NCI-H524 (cell line): ENCODE results near the gene PRKCA.
A peak's percentile ranks its signal among the peaks of the same experiment; 100 is the strongest.
"Not testable (repeated sequence)": the region's sequence is repeated elsewhere in the genome, so short reads cannot be mapped to it uniquely, and the experiment has no call there.

Source experiments
- DNase-seq, 2 experiments: peaks; one replicate each; lab custom pipeline; 2025; lab: John Stamatoyannopoulos, UW

The PRKCA gene

DNA sequence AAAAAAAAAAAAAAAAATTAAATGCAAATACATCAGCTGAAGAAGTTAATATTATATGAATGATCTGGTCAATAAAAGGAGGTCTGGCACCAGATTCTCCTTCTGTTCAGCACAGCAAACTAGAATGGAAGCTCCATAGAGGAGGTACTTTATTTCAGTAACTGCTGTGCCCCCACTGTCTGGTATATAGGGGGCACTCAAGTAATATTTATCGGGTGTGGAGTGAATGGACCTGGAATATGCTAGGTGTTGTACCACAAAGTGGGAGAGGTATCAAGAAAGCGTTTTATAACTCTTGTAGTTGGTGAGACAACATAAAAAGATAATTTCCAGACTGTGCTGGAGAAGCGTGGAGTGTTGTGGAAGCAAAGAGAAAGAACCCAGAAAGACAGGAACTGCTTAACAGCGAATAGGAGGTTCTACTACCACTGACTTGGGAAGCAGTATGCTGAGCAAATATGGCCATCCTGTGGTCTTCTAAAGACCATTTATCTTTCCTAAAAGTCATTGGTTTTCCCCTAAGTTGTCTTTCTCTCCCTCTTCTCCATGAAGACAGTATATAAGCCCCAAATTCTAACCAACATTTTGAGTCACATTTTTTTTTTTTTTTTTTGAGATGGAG is 12.2 kb upstream of the PRKCA start:
- DNase-seq: peak; percentile 25 to 58

DNA sequence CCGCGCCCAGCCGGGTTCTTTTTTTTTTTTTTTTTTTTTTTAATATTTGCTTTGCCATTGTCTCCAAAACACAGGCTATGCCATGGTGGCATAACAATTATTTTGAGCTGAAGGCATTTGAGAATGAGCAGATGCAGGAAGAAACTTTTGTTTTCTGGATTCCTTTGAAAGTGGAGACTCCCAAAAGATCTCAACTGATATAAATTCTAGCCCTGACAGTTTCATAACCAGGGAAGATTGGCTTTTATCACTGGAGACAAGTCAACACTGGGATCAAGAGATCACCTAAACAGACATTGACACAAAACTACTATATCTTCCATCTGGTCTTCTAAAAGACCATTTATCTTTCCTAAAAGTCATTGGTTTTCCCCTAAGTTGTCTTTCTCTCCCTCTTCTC is 10.1 kb upstream of the PRKCA start:
- DNase-seq: no peak

DNA sequence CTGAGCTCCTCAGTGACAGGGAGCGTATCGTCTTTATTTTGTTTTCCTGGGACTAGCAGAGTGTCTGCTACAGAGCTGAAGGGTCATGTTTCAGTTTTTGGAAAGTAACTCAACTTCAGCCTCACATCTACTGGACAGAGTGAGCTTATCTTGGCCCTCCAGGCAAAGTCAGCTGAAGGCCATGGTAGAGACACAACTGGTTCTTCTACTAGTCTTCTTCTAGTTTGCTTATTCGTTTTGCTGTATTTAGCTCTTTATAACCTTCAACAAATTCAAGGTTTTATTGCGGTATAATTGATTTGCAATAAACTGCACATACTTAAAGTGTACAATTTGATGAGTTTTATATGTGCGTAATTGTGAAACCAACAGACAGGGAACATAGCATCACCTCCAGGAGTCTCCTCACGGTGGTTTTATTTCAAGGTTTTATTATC is 6.1 kb upstream of the PRKCA start:
- DNase-seq: no peak

DNA sequence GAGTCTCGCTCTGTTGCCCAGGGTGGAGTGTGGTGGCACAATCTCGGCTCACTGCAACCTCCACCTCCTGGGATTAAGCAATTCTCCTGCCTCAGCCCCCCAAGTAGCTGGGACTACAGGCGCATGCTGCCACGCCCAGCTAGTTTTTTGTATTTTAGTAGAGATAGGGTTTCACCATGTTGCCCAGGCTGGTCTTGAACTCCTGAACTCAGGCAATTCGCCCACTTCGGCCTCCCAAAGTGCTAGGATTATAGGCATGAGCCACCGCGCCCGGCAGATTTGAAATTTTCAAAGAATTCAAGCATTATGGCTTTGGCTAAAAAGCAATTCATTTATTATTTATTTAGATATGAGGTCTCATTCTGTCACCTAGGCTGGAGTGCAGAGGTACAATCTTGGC is 5.0 kb upstream of the PRKCA start:
- DNase-seq: not testable (repeated sequence)

DNA sequence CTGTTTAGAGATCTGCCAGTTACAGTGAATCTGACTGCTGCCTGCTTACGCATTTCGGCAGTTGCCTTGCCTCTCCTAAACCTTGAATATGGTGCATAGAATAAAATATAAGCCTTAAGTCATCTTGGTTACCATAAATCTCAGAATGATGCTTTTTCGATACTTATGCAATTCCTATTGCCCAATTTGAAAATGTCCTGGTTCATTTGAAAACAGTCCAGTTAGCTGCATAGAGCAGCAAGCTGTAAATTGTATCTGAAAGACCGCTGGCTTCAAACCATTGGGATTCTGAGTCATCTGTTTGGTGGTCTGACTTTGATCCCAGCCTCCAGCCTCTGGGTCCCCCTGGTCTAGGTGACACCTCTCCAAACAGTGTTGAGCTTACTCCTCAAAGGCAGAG is 2.7 kb upstream of the PRKCA start:
- DNase-seq: no peak

DNA sequence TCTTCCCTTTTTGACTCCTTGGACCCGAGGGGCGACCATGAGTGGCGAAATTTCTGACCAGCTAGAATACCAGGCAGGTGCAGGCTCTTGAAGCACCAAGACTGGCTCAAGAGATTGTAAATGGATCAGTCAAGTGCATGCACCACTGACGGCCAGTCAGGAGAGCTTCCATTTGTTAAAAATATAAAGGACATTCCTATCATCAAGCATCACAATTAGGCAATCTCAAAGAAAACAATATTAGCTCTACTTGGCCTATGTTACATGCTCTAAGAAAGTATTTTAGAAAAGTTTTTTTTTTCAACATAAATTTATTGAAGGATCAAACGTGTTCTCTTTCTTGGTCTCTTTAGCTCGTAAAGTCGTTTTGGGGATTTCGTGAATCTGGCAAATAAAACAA is 1.5 kb upstream of the PRKCA start:
- DNase-seq: no peak

DNA sequence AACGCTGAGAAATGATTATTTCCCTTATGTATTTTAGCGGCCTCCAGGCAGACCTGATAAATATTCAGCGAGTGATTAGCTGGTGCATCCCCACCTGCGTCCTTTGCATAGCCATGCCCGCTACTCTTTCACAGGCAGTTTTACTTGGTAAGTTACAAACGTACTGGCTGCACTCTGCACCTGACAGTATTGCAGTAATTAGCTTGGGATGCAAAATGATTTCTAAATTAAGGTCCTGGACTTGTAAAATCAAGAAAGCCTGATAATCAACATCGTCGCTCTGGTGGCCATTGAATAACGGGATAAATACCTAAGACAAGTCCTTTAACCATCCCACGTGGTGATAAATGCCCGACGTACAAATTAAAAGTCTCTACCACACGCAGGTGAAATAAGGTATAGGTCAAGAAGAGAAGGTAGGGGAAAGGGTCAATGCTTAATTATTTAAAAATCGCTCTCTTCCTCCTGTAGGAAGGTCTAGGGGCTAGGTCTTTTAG is 998 bp upstream of the PRKCA start:
- peak in 1 of 2 experiments; percentile 19 for DNase-seq

DNA sequence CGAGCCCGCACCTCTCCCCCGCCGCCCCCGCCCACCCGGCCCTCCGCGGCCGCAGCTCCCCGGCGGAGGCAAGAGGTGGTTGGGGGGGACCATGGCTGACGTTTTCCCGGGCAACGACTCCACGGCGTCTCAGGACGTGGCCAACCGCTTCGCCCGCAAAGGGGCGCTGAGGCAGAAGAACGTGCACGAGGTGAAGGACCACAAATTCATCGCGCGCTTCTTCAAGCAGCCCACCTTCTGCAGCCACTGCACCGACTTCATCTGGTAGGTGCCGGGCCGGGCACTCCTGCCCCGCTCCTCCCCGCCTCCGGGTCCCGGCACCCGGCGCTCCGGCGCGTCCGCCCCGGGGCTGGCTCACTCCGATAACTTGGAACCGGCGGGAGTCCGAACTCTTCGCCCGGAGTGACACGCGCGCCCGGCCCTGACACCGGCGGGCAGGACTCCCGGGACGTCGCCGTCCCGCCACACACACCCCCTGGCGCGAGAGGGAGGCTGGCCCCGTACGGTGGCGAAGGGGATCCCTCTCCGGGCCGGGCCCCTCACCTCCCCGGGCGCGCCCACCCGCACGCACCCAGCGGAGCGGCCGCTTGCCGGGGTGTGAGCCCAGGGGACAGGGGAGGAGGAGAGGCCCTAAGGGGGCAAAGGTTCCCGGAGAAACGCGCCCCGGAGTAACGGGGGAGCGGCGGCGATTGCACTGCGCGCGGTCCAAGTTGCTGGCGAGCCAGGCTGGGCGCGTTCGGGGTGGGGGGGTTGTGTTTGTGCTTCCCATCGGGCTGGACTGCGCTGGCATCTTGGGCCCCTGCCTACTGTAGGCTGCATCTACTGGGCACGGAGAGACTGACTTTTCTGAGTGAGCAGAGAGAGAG is 581 bp downstream of the PRKCA start:
- peak; percentile 28 to 69 for DNase-seq

DNA sequence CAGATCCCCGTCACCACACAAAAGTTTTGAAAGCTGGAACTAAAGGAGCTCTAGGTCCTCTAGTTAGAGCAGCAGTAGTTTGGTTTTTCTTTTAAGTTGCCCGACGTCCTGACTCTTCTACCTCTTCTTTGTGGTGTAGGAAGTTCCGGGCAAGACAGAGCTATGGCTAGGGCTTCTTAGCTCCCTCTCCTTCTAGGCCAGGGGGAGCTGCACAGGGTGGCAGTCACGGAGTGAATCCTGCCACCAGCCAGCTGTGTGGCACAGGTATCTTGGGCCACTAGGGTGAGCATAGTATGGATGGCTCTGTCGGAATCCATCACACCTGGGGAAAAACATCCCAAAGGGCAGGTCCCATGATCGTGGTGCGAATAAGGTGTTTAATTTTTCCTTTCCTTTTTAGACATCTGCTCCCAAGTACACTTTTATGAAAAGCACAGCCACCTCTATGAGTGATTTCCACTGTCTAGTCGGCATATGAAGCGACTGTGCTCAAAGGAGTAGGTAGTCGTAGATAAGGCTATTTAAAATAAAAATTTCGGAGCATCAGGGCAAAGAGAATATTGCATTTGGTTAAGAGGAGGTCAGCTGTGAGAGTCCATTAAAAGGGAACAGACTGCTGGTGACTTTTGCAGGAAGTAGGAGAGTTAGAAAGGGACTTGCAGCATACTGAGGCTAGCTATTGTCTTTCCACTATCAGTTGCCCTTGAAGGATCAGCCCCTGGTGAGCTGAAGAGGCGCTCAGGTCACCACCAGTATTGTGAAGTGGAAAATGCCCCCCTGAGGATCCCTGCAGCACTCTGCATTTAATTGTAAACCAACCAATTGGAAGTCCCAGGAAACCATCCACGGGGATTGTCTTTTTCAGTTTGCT is 2.1 kb downstream of the PRKCA start:
- DNase-seq: peak; percentile 7 to 38

DNA sequence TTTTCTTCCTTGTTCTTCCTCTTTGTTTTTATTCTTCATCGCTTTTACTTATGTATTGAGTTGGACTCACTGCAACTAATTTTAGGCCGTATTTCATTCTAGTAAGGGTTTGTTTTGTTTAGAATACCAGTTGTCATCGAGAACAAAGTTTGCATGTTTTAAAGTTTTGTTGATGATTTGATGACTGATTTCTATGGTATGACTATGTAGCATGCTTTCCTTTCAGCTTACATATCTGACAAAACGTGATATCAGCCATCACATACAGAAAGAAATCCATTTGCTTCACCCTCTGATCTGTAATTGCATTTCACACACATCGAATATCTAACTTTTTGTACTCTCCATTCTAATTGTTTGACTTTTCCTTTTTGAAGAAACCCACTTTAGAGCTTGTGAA is 4.0 kb downstream of the PRKCA start:
- no peak for DNase-seq

DNA sequence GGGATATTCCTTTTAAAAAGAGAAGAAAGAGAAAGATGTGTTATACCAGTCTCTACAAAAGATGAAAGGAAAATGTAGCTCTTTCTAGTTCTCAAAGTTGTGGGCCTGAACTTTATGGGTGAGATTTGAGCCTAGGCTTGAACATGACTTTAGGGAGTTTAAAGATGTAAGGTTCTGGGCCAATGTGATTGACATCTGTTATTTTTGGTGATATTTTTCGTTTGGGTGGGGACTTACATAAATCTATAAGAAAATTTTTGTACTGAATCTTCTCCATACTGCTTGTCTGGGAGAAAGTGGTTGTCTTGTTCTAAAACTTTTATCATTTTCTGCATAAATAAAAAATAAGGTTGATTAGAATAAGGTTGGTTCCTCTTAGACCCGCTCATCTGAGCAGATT is 4.8 kb downstream of the PRKCA start:
- no peak for DNase-seq

DNA sequence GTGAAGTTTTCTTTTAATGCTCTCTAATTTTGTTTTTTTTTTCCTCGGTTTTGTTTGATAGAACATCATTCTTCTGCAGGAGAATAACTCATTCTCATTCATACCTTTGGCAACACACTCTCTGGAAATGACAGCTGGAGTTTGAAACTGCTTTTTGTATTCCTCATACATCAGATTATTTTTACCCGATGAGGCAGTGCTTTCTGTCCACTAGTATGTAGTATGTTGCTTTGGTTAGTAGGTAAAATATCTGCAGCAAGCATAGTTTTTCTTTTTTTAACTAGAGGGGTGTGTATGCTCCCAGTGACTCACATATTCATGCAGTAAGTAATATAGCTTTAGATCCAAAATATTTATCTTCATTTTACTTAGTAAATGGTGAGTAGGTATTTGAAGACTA is 6.4 kb downstream of the PRKCA start:
- no peak for DNase-seq

DNA sequence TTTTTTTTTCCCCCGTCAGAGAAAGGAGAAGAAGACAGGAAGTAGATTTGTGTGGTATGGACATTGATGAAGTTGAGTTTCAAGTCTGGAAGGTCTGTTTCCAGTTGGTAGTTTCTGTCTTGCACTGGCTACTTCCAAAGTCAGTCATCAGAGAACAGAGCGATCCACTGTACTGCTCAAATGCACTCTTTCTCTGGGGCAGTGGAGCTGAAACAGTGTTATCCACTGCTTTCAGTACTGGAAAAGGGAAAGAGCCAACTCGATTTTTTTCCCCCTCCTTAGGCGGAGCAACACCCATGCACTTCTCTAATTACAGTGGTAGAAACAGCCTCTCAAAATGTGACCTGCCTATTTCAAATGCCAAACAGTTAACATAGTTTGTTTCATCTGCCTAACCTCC is 7.4 kb downstream of the PRKCA start:
- no peak for DNase-seq

DNA sequence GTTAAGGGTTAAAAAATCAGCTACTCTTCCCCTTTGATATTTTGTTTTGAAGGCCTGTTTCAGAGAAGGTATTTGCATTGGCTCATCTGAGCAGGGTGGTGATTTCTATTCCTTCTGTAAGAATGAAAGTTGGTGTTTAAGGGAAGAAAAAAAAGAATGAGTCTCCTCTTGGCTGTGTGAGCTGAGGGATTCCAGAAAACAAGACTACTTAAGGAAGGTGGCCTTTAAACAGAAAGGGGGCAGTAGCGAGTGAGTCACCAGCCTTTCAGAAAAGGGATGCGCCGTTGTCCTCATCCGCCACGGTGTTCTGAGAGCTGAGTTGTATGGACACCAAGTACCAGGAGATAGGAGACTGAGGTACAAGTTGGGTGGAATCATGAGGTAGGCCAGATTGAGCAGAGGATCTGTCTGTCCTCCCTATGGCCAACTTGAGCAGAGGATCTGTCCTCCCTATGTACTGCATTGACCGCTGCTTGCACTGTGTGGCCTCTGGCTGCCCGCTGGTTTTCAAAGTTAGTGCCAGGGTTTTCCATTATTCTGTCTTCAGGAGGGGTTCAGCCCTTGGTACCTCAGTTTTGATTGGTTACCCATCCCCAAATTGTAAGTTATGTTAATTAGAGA is 8.2 kb downstream of the PRKCA start:
- DNase-seq: no peak

DNA sequence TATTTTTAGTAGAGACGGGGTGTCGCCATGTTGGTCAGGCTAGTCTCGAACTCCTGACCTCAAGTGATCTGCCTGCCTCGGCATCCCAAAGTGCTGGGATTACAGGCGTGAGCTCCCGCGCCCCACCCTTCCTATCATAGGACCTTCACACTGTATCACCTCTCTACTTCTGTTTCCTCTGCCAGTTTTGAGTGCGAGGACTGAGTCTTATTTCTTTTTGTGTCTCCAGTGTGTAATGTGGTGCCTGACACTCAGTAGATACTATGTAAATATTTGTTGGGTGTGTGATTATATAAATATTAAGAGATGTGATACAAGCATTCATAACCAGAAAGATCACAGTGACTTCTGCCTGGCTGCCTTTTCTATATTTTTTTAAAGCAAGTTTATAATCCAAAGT is 10.5 kb downstream of the PRKCA start:
- no peak for DNase-seq

DNA sequence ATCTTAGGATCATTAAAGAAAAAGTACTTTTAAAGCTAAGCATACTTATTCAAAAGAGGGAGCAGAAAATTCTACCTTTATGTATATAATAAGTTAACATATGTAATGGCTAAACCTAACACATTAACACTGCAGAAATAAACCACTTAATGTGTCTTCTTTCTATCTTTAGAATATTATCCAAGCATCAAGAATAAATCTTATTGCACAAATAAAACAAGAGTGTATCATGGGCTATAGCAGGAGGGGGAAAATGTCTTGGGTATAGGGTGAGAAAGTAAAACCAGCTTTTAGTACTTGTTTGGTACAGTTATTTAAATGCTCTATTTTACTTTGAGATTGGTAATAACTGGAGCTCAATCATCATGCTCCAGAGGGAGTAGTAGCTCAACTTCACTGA is 10.9 kb downstream of the PRKCA start:
- DNase-seq: no peak

DNA sequence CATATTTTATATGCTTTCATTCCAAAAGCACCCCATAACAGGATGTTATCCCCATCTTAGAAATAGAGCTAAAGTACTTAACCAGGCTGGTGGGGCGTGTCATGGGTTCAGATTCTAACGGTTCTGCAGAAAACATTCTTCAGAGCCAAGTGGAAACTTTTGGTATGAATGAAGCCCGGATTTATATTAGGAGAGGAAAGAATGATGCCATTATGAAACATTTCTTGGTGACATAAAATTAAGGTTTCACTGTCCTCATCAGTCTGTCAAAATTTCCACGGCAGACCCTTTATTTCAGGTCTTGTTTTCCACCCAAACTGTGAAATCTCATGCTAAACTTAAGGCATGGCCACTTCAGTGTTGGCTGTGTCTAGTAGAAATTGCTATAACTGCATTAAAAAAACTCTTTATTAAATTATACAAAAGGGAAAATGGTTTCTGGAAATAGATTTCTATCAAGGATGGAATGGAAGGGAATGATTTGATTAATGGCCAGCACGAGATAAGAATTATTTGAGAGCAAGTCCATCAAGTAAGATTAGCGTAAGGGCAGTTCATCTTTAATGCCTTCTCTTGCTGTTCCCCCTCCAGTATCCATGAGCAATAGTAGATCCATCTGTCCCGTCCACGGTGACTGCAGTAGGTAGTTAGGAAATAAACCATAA is 11.7 kb downstream of the PRKCA start:
- no peak for DNase-seq

DNA sequence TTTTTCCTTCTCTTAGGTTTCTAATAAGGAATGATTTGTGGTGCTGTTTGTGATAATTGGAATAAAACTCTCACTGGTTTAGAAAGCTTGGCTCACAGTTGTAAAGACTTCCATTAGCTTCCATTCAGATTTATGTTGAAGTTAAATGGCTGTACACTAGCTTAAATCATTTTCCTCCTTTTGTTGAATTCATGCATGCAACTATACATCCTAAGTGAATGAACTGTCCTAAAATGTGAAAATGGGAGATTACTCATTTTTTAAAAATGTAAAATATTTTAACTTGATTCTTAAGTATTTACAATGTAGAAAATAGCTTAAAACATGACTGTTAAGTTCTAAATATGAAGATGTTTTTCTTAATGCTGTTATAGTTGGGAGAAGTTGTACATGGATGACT is 15.2 kb downstream of the PRKCA start:
- no peak for DNase-seq

DNA sequence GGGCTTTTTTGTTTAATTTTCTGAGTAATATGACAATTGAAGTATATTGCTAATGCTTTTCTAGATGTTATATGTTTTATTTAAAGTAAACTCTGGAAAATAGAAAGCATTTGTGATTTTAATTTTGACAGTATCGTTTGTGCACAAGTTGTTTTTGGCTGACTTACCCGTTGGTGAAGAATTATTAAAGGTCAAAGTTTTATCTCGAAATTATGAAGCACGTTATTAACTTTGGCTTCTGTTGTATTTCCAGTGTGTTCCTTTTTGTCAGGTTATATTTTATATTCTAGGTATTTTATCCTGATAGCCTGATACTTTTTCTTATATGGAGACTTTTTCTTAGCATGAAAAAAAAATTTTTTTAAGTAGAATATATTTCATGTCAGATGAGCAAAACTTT is 16.8 kb downstream of the PRKCA start:
- no peak for DNase-seq

DNA sequence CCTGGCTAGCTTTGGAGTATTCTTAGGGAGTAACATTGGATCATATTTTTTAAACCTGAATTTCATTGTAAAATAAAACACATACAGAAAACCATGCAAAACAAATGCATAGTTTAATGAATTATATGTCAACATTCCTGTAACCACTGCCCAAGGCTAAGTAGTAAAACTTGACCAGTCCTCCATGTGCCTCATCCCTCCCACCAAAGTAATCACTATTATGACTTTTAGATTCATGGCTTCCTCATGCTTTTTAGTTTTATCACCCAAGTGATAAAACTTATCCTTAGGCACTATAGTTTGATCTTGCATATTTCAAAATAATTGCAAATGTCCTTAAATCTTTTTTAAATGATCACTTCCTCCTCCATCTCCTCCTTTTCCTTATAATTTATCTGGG is 20.4 kb downstream of the PRKCA start:
- DNase-seq: no peak

DNA sequence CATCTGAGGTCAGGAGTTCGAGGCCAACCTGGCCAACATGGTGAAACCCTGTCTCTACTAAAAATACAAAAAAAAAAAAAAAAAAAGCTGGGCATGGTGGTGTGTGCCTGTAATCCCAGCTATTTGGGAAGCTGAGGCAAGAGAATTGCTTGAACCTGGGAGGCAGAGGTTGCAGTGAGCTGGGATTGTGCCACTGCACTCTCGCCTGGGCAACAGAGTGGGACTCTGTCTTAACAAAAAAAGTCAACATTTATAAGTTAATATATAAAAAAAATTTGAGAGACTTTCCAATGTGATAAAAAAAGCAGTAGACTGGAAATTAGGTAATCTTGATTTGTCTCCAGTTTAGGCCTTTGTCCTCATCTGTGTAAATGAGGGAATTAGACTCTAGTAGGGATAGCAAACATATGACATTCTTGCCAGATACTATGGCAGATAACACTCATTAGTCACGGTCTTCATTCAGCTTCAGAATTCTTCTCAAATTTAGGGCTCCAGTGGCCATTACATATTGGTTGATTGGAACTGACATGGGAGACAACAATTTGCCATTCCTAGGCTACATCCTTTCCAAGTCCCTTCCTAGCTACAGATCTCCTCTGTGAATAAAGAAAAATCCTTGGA is 22.1 kb downstream of the PRKCA start:
- DNase-seq: not testable (repeated sequence)
